NT2/D1 (cell line): Measurements from ENCODE around the gene FZR1.

Experiments used
- SUZ12 ChIP-seq: IDR thresholded peaks from 2 replicates; pipeline ENCODE4 v1.6.1; 2011; ENCODE audit not compliant: insufficient read length, insufficient read depth; ENCODE audit errors: extremely low read depth
- ZNF274 ChIP-seq: IDR thresholded peaks from 2 replicates; pipeline ENCODE4 v1.6.1; 2011; ENCODE audit warnings: mild to moderate bottlenecking, low read depth, low read length

- TF ChIP-seq ZNF274 (no peak), SUZ12 (no peak)
Measured at GRCh38 chr19:3555653-3556422, 49.7 kb downstream of the FZR1 start.
